ENCODE measurements around the gene ZDHHC19. TPM values are rescaled to one million over a fixed set of nuclear protein-coding genes. Genes with fewer than 3 reads are reported as not detected.
"Not testable (repeated sequence)": the region's sequence is repeated elsewhere in the genome, so short reads cannot be mapped to it uniquely, and the experiment has no call there.

ZDHHC19 gene
- total RNA-seq (not detected), polyA plus RNA-seq (ENCODE audit: insufficient read depth in 1 of 8, insufficient read length in 8 of 8, low replicate concordance in 1 of 8) (under 1 TPM in 2 of 8 donors, not detected in 6; 0.24 to 0.32 TPM)
- long read RNA-seq, donor 1: 0 reads
- long read RNA-seq, donor 2: 0 reads
- long read RNA-seq, donor 3: 0 reads
- long read RNA-seq, donor 4: 0 reads
- long read RNA-seq, donor 5: 0 reads
- long read RNA-seq, donor 6: 0 reads
- long read RNA-seq, donor 7: 0 reads
- long read RNA-seq, donor 8: 0 reads
- long read RNA-seq, donor 9: 0 reads
- long read RNA-seq, donor 10: 0 reads
- long read RNA-seq, donor 11: 0 reads

- Histone ChIP-seq H3K27ac (ENCODE audit: low read length) (no peak within 1 kb of the TSS), H3K9me3 (replicated peaks; ENCODE audit: control insufficient read depth, low read depth, low read length) (no peaks in the 10 kb centered on the region), H3K27me3 (ENCODE audit: control insufficient read depth, insufficient read depth, low read length) (peaks cover 28% of the 10 kb centered on the region), H3K4me1 (ENCODE audit: control insufficient read depth, insufficient read depth, low read length) (peaks cover 4% of the 10 kb centered on the region), H3K4me3 (ENCODE audit: low read length) (no peak within 1 kb of the TSS), H3K36me3 (ENCODE audit: control insufficient read depth, insufficient read depth, low read length) (no peaks in the 10 kb centered on the region)
- 56% methylated on average over 21 of the region's 23 CpGs for WGBS (ENCODE audit: insufficient coverage)
- no peak for DNase-seq
Observed at GRCh38 chr3:196210673-196211556, at the start of gene ZDHHC19. TSS of gene ZDHHC19 (minus strand) at chr3:196211400. CDS start at chr3:196211315, 85 bp downstream.

GRCh38 chr3:196260784-196261183 is 49.6 kb upstream of the ZDHHC19 start:
- no CpG with 5 or more reads among the region's 4 CpGs for WGBS (ENCODE audit: insufficient coverage)
- Histone ChIP-seq H3K4me3 (ENCODE audit: low read length) (no peak overlapping the region), H3K9me3 (replicated peaks; ENCODE audit: control insufficient read depth, low read depth, low read length) (no peaks in the 10 kb centered on the region), H3K36me3 (ENCODE audit: control insufficient read depth, insufficient read depth, low read length) (peaks cover 13% of the 10 kb centered on the region), H3K4me1 (ENCODE audit: control insufficient read depth, insufficient read depth, low read length) (no peaks in the 10 kb centered on the region), H3K27me3 (ENCODE audit: control insufficient read depth, insufficient read depth, low read length) (no peaks in the 10 kb centered on the region), H3K27ac (ENCODE audit: low read length) (no peak overlapping the region)
- DNase-seq: no peak

- no CpG with 5 or more reads among the region's 1 CpG for WGBS (ENCODE audit: insufficient coverage)
- Histone ChIP-seq H3K9me3 (replicated peaks; ENCODE audit: control insufficient read depth, low read depth, low read length) (no peaks in the 10 kb centered on the region), H3K4me1 (ENCODE audit: control insufficient read depth, insufficient read depth, low read length) (no peaks in the 10 kb centered on the region), H3K27me3 (ENCODE audit: control insufficient read depth, insufficient read depth, low read length) (no peaks in the 10 kb centered on the region), H3K4me3 (ENCODE audit: low read length) (no peak overlapping the region), H3K36me3 (ENCODE audit: control insufficient read depth, insufficient read depth, low read length) (peaks cover 19% of the 10 kb centered on the region), H3K27ac (ENCODE audit: low read length) (no peak overlapping the region)
- DNase-seq: no peak
Observed at GRCh38 chr3:196255776-196256175, 44.6 kb upstream of the ZDHHC19 start.

GRCh38 chr3:196254376-196255283 is 43.4 kb upstream of the ZDHHC19 start:
- no peak overlapping the region for H3K27ac ChIP-seq (ENCODE audit: low read length)
- H3K9me3 ChIP-seq (replicated peaks; ENCODE audit: control insufficient read depth, low read depth, low read length): no peaks in the 10 kb centered on the region
- H3K36me3 ChIP-seq (ENCODE audit: control insufficient read depth, insufficient read depth, low read length): peaks cover 21% of the 10 kb centered on the region
- no peak for DNase-seq
- H3K27me3 ChIP-seq (ENCODE audit: control insufficient read depth, insufficient read depth, low read length): no peaks in the 10 kb centered on the region
- H3K4me3 ChIP-seq (ENCODE audit: low read length): no peak overlapping the region
- H3K4me1 ChIP-seq (ENCODE audit: control insufficient read depth, insufficient read depth, low read length): no peaks in the 10 kb centered on the region
- WGBS (ENCODE audit: insufficient coverage): 80% methylated on average over 1 of the region's 5 CpGs

- peaks cover 39% of the 10 kb centered on the region for H3K36me3 ChIP-seq (ENCODE audit: control insufficient read depth, insufficient read depth, low read length)
- DNase-seq: no peak
- no peaks in the 10 kb centered on the region for H3K27me3 ChIP-seq (ENCODE audit: control insufficient read depth, insufficient read depth, low read length)
- H3K27ac ChIP-seq (ENCODE audit: low read length): no peak overlapping the region
- WGBS (ENCODE audit: insufficient coverage): 96% methylated on average over 12 of the region's 16 CpGs
- no peak overlapping the region for H3K4me3 ChIP-seq (ENCODE audit: low read length)
- no peaks in the 10 kb centered on the region for H3K9me3 ChIP-seq (replicated peaks; ENCODE audit: control insufficient read depth, low read depth, low read length)
- H3K4me1 ChIP-seq (ENCODE audit: control insufficient read depth, insufficient read depth, low read length): no peaks in the 10 kb centered on the region
Observed at GRCh38 chr3:196251918-196252317, 40.7 kb upstream of the ZDHHC19 start.

GRCh38 chr3:196246612-196247308 is 35.6 kb upstream of the ZDHHC19 start:
- no peak for DNase-seq
- Histone ChIP-seq H3K27ac (ENCODE audit: low read length) (no peak overlapping the region), H3K36me3 (ENCODE audit: control insufficient read depth, insufficient read depth, low read length) (peaks cover 44% of the 10 kb centered on the region), H3K27me3 (ENCODE audit: control insufficient read depth, insufficient read depth, low read length) (no peaks in the 10 kb centered on the region), H3K9me3 (replicated peaks; ENCODE audit: control insufficient read depth, low read depth, low read length) (no peaks in the 10 kb centered on the region), H3K4me3 (ENCODE audit: low read length) (no peak overlapping the region), H3K4me1 (ENCODE audit: control insufficient read depth, insufficient read depth, low read length) (no peaks in the 10 kb centered on the region)
- no CpG with 5 or more reads among the region's 13 CpGs for WGBS (ENCODE audit: insufficient coverage)

GRCh38 chr3:196244166-196244565 is 33.0 kb upstream of the ZDHHC19 start:
- peaks cover 48% of the 10 kb centered on the region for H3K36me3 ChIP-seq (ENCODE audit: control insufficient read depth, insufficient read depth, low read length)
- H3K4me1 ChIP-seq (ENCODE audit: control insufficient read depth, insufficient read depth, low read length); H3K9me3 ChIP-seq (replicated peaks; ENCODE audit: control insufficient read depth, low read depth, low read length); DNase-seq; H3K27ac ChIP-seq (ENCODE audit: low read length); H3K4me3 ChIP-seq (ENCODE audit: low read length); H3K27me3 ChIP-seq (ENCODE audit: control insufficient read depth, insufficient read depth, low read length): not testable (repeated sequence)
- WGBS (ENCODE audit: insufficient coverage): 98% methylated on average over 22 of the region's 34 CpGs

- no CpG with 5 or more reads among the region's 8 CpGs for WGBS (ENCODE audit: insufficient coverage)
- H3K27ac ChIP-seq (ENCODE audit: low read length): no peak overlapping the region
- no peaks in the 10 kb centered on the region for H3K27me3 ChIP-seq (ENCODE audit: control insufficient read depth, insufficient read depth, low read length)
- peaks cover 56% of the 10 kb centered on the region for H3K36me3 ChIP-seq (ENCODE audit: control insufficient read depth, insufficient read depth, low read length)
- no peaks in the 10 kb centered on the region for H3K4me1 ChIP-seq (ENCODE audit: control insufficient read depth, insufficient read depth, low read length)
- no peaks in the 10 kb centered on the region for H3K9me3 ChIP-seq (replicated peaks; ENCODE audit: control insufficient read depth, low read depth, low read length)
- no peak overlapping the region for H3K4me3 ChIP-seq (ENCODE audit: low read length)
- DNase-seq: no peak
Observed at GRCh38 chr3:196241704-196242103, 30.5 kb upstream of the ZDHHC19 start.

GRCh38 chr3:196240424-196240823 is 29.2 kb upstream of the ZDHHC19 start:
- 100% methylated on average over 1 of the region's 4 CpGs for WGBS (ENCODE audit: insufficient coverage)
- Histone ChIP-seq H3K4me3 (ENCODE audit: low read length) (no peak overlapping the region), H3K36me3 (ENCODE audit: control insufficient read depth, insufficient read depth, low read length) (peaks cover 53% of the 10 kb centered on the region), H3K27me3 (ENCODE audit: control insufficient read depth, insufficient read depth, low read length) (no peaks in the 10 kb centered on the region), H3K9me3 (replicated peaks; ENCODE audit: control insufficient read depth, low read depth, low read length) (no peaks in the 10 kb centered on the region), H3K4me1 (ENCODE audit: control insufficient read depth, insufficient read depth, low read length) (no peaks in the 10 kb centered on the region), H3K27ac (ENCODE audit: low read length) (no peak overlapping the region)
- DNase-seq: no peak
